ENCODE data around the gene IP6K3.
A peak's percentile ranks its signal among the peaks of the same experiment; 100 is the strongest.

Gene IP6K3

GRCh38 chr6:33771146-33772081 lies 24.7 kb upstream of the IP6K3 start:
- no peaks in the 10 kb centered on the region for H3K9me3 Mint-ChIP-seq
- H3K27ac Mint-ChIP-seq, result no peak overlapping the region
- peaks cover 5% of the 10 kb centered on the region for H3K27me3 Mint-ChIP-seq
- no peak overlapping the region for H3K4me3 Mint-ChIP-seq
- DNase-seq (peak; percentile 69), ATAC-seq (peak; percentile 72)
- no peaks in the 10 kb centered on the region for H3K4me1 Mint-ChIP-seq
- H3K36me3 Mint-ChIP-seq (ENCODE audit: low read depth), result peaks cover 14% of the 10 kb centered on the region

GRCh38 chr6:33770833-33771145 lies 24.1 kb upstream of the IP6K3 start:
- ATAC-seq, result no peak
- H3K4me3 Mint-ChIP-seq, result no peak overlapping the region
- no peaks in the 10 kb centered on the region for H3K4me1 Mint-ChIP-seq
- H3K9me3 Mint-ChIP-seq, result no peaks in the 10 kb centered on the region
- peaks cover 6% of the 10 kb centered on the region for H3K27me3 Mint-ChIP-seq
- peaks cover 10% of the 10 kb centered on the region for H3K36me3 Mint-ChIP-seq (ENCODE audit: low read depth)
- no peak overlapping the region for H3K27ac Mint-ChIP-seq
- no peak for DNase-seq

GRCh38 chr6:33770124-33770832 lies 23.6 kb upstream of the IP6K3 start:
- no peaks in the 10 kb centered on the region for H3K4me1 Mint-ChIP-seq
- H3K27ac Mint-ChIP-seq, result no peak overlapping the region
- no peaks in the 10 kb centered on the region for H3K9me3 Mint-ChIP-seq
- ATAC-seq (no peak), DNase-seq (no peak)
- H3K27me3 Mint-ChIP-seq, result peaks cover 6% of the 10 kb centered on the region
- peaks cover 8% of the 10 kb centered on the region for H3K36me3 Mint-ChIP-seq (ENCODE audit: low read depth)
- no peak overlapping the region for H3K4me3 Mint-ChIP-seq

DNA sequence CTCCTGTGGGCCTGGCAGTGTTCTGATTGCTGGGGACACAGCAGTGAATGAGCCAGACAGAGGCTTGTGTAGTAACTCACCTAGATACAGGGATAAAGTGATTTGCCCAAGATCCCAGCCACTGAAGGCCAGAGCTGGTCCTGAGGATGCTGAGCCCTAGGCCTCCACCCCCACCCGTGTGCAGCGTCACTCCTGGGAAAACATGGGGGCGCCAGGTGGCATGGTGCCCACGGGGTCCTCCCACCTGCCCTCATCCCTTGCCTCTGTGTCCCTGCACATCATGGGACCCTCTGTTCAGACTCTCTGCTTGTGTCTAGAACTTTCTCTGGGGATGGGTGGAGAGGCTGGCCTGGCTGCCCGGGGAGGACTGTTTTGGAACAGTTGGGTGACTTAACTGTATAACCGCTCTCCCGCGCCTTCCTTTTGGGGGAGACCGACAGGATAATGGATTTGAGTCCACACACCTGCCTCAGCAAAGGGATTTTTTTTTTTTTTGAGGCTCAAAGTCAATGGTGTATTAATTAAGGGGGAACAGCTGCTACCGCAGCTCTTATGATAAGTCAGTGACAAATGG lies 22.6 kb upstream of the IP6K3 start:
- Mint-ChIP-seq H3K4me1 (no peaks in the 10 kb centered on the region), H3K27ac (no peak overlapping the region), H3K36me3 (ENCODE audit: low read depth) (peaks cover 5% of the 10 kb centered on the region), H3K4me3 (no peak overlapping the region), H3K27me3 (peaks cover 9% of the 10 kb centered on the region), H3K9me3 (no peaks in the 10 kb centered on the region)
- DNase-seq, result no peak
- ATAC-seq, result no peak

GRCh38 chr6:33768644-33769120 lies 22.0 kb upstream of the IP6K3 start:
- H3K9me3 Mint-ChIP-seq, result no peaks in the 10 kb centered on the region
- no peak overlapping the region for H3K4me3 Mint-ChIP-seq
- peak; percentile 72 for ATAC-seq
- H3K27me3 Mint-ChIP-seq, result peaks cover 9% of the 10 kb centered on the region
- H3K4me1 Mint-ChIP-seq, result no peaks in the 10 kb centered on the region
- DNase-seq, result peak; percentile 81
- peaks cover 5% of the 10 kb centered on the region for H3K36me3 Mint-ChIP-seq (ENCODE audit: low read depth)
- no peak overlapping the region for H3K27ac Mint-ChIP-seq

- no peaks in the 10 kb centered on the region for H3K4me1 Mint-ChIP-seq
- H3K4me3 Mint-ChIP-seq, result no peak overlapping the region
- H3K27me3 Mint-ChIP-seq, result peaks cover 9% of the 10 kb centered on the region
- DNase-seq (no peak), ATAC-seq (no peak)
- H3K36me3 Mint-ChIP-seq (ENCODE audit: low read depth), result peaks cover under 1% of the 10 kb centered on the region
- peak overlapping the region; percentile 28 for H3K27ac Mint-ChIP-seq
- no peaks in the 10 kb centered on the region for H3K9me3 Mint-ChIP-seq
These were observed 20.5 kb upstream of the IP6K3 start for GRCh38 chr6:33766921-33767907.

- ATAC-seq, result no peak
- no peaks in the 10 kb centered on the region for H3K36me3 Mint-ChIP-seq (ENCODE audit: low read depth)
These were observed 18.7 kb upstream of the IP6K3 start for GRCh38 chr6:33765368-33765767.

DNA sequence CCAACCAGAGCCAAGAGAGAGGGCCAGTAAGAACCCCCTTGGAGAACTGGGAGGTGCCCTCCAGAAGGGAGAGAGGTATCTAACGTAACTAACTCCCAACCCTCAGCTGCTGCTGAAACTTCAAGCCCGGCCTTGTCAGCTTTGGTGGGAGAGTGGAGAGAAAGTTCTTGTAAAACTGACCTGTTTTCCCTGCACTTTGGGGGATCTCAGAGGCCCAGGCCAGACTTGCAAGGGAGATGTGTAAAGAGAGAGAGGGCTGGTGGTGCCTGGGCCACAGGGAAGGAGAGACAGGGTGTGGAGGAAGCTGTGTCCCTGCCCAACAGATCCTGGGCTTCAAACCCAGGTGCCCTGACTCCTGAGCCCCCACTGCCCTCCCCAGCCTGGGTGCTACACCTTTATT lies 17.3 kb upstream of the IP6K3 start:
- DNase-seq (no peak), ATAC-seq (no peak)
- Mint-ChIP-seq H3K4me1 (peaks cover 1% of the 10 kb centered on the region), H3K36me3 (ENCODE audit: low read depth) (no peaks in the 10 kb centered on the region), H3K27ac (no peak overlapping the region), H3K4me3 (no peak overlapping the region), H3K27me3 (peaks cover 7% of the 10 kb centered on the region), H3K9me3 (no peaks in the 10 kb centered on the region)

More at GRCh38 chr6:33765368-33765767, 18.7 kb upstream of the IP6K3 start:
- Mint-ChIP-seq H3K27ac (no peak overlapping the region), H3K4me1 (no peaks in the 10 kb centered on the region), H3K4me3 (no peak overlapping the region), H3K27me3 (peaks cover 9% of the 10 kb centered on the region), H3K9me3 (no peaks in the 10 kb centered on the region)
- DNase-seq, result no peak

DNA sequence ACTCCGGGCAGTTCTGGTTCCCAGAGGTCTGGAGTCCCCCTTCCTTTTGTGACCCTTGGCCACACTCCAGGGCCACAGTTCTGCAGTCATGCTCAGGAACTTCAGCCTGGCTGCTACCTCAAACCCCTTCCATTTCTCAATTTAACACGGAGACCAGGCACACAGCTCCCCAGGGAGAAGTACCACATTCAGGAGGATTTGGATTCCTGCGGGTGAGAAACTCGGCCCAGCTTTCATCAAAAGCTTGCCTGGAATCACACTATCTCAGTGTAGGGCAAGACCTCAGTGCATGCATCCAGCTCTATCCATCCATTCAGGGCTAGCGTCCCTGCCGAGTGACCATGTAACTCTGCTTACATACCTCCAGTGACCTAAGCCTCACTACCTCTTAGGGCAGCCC lies 16.8 kb upstream of the IP6K3 start:
- Mint-ChIP-seq H3K4me3 (no peak overlapping the region), H3K27ac (no peak overlapping the region), H3K27me3 (peaks cover 7% of the 10 kb centered on the region), H3K36me3 (ENCODE audit: low read depth) (no peaks in the 10 kb centered on the region), H3K9me3 (no peaks in the 10 kb centered on the region), H3K4me1 (peaks cover 1% of the 10 kb centered on the region)
- ATAC-seq (no peak), DNase-seq (no peak)

DNA sequence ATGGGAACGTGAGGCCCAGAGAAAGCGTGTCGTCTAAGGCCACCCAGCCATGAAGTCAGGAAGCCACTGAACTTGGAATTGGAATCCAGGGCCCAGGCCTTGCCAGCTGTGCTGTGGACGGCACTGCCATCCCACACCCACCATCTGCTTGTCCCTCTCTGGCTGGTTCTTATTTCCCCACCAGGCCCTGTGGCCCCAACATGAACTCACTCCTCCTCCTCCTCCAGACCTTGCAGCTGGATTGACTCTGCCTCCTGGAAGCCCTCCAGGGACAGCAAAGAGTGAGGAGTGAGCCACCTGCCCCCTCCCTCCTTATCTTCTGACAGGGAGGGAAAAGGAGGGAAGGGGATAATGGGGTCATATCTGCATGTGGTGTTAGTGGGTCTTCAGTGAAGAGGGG lies 16.0 kb upstream of the IP6K3 start:
- DNase-seq, result no peak
- Mint-ChIP-seq H3K4me1 (peaks cover 1% of the 10 kb centered on the region), H3K27ac (no peak overlapping the region), H3K4me3 (no peak overlapping the region), H3K9me3 (no peaks in the 10 kb centered on the region), H3K27me3 (peaks cover 7% of the 10 kb centered on the region), H3K36me3 (ENCODE audit: low read depth) (no peaks in the 10 kb centered on the region)
- ATAC-seq, result peak; percentile 25

GRCh38 chr6:33761922-33762629 lies 15.4 kb upstream of the IP6K3 start:
- peaks cover 1% of the 10 kb centered on the region for H3K4me1 Mint-ChIP-seq
- H3K4me3 Mint-ChIP-seq, result no peak overlapping the region
- no peaks in the 10 kb centered on the region for H3K9me3 Mint-ChIP-seq
- DNase-seq (peak; percentile 57), ATAC-seq (peak; percentile 62)
- H3K27me3 Mint-ChIP-seq, result peaks cover 8% of the 10 kb centered on the region
- H3K36me3 Mint-ChIP-seq (ENCODE audit: low read depth), result no peaks in the 10 kb centered on the region
- no peak overlapping the region for H3K27ac Mint-ChIP-seq

DNA sequence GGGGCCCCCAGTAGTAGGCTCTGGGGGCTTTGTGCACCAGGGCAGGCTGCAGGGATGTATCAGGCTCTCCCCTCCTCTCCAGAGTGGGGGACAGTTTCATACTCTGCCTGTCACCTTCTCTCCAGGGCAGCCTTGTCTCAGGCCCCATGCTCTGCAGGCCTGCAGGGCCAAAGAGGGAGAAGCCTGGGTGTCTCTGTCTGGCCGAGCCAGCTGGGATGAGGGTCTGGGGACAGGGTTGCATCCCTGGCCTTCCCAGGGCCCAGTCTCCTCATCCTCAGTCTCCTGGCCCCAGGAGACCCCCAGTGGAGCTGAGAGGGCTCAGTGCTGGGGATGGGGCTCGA lies 14.8 kb upstream of the IP6K3 start:
- ATAC-seq (no peak), DNase-seq (no peak)
- H3K27me3 Mint-ChIP-seq, result peaks cover 9% of the 10 kb centered on the region
- no peak overlapping the region for H3K4me3 Mint-ChIP-seq
- no peaks in the 10 kb centered on the region for H3K36me3 Mint-ChIP-seq (ENCODE audit: low read depth)
- no peak overlapping the region for H3K27ac Mint-ChIP-seq
- no peaks in the 10 kb centered on the region for H3K9me3 Mint-ChIP-seq
- H3K4me1 Mint-ChIP-seq, result peaks cover 1% of the 10 kb centered on the region

DNA sequence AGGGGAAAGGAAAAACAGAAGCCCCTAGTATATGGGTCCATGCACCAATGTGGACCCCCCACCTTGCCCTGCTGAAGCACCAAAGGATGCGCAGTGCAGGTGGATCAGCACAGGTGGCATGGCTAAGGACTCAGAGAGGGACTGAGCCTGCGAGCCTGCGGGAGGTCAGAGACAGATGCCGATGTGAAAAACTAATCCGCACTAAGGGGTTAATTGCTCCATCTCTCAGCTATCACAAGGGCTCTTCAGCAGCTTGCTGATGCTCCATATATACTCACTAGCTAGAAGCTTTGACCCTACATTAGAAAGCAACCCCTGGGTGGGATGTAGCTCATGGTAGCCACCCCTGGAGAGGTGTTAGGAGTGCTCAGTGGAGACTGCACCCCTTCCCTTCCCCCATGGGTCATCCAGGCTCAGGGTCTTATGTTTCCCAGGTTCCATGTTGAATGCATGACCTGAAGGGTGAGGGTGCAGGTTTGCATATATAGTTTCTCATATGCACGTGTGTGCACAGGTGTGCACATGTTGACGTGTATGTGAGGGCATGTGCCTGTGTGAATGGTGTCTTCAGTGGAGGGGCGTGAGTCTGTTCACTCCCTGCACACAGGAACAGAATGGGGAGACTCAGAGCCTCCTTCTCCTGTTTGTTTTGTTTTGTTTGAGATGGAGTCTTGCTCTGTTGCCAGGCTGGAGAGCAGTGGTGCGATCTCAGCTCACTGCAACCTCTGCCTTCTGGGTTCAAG lies 13.4 kb upstream of the IP6K3 start:
- DNase-seq, result no peak
- ATAC-seq, result no peak
- H3K4me3 Mint-ChIP-seq, result no peak overlapping the region
- H3K4me1 Mint-ChIP-seq, result peaks cover 1% of the 10 kb centered on the region
- H3K27ac Mint-ChIP-seq, result no peak overlapping the region
- no peaks in the 10 kb centered on the region for H3K36me3 Mint-ChIP-seq (ENCODE audit: low read depth)
- peaks cover 6% of the 10 kb centered on the region for H3K27me3 Mint-ChIP-seq
- no peaks in the 10 kb centered on the region for H3K9me3 Mint-ChIP-seq
